Measurements from ENCODE around the gene NID2.

DNA sequence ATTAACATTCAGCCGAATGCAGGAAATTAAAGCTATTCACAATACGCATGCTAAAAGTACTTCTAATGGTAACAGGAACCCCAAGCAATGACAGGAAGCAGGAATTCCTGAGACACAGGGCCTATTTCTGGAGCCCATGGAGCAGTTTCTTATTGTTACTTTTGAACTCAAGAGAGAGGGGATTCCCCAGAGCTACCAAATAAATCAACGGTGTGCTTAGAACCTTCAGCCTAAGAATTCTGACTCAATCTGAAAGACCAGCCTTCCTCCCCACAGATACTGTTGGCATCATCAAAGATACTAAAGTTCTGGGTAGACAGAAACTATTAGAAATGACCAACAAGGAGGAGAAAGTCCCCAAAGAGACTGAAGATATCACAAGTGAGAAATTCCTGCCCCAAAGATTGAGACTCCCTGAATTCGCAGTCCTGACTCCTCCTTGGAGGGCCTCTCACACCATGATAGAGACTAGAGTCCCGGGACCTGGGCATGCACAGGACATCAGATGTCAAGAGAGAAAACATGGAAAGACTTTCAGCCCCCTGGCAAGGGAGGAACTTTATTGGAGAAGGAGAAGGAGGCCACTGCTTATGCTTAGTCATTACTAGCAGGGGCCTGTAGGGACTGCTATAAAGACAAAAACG lies 46.8 kb downstream of the NID2 start:
- TF ChIP-seq POLR2AphosphoS5 (IDR thresholded peaks at IDR 0.05) = no peak
- no peak for TF ChIP-seq CTCF (IDR thresholded peaks at IDR 0.05 in 8 of 11, conservative IDR thresholded peaks at IDR 0.05 in 3 of 11)
- no peak for TF ChIP-seq POLR2A (IDR thresholded peaks at IDR 0.05)

Measured in spleen (tissue), 7 donors.